Trophoblast cell (in vitro differentiated cells and primary cell): ENCODE data around the gene ZNF273.

ENCODE experiments used
- DNase-seq, 2 donors: peaks; one replicate each; pipeline ENCODE4 v3.0.0-alpha.2; 2016
- H2AFZ ChIP-seq: 2 replicates; pipeline ENCODE4 v1.6.1; 2013; ENCODE audit warnings: low read length, moderate library complexity, mild to moderate bottlenecking; ENCODE audit not compliant: insufficient read depth, poor library complexity
- H2AK5ac ChIP-seq: 2 replicates; pipeline ENCODE4 v1.6.1; 2013; ENCODE audit warnings: mild to moderate bottlenecking, low read length
- H2BK120ac ChIP-seq: 2 replicates; pipeline ENCODE4 v1.6.1; 2013; ENCODE audit warnings: low read length, mild to moderate bottlenecking, moderate library complexity; ENCODE audit not compliant: insufficient read depth, poor library complexity
- H2BK12ac ChIP-seq: 2 replicates; pipeline ENCODE4 v1.6.1; 2013; ENCODE audit warnings: mild to moderate bottlenecking, low read length, moderate library complexity
- H2BK5ac ChIP-seq: 2 replicates; pipeline ENCODE4 v1.6.1; 2013; ENCODE audit warnings: low read length, low read depth, moderate library complexity, mild to moderate bottlenecking; ENCODE audit not compliant: poor library complexity
- H3K14ac ChIP-seq: 2 replicates; pipeline ENCODE4 v1.6.1; 2013; ENCODE audit warnings: mild to moderate bottlenecking, low read length
- H3K18ac ChIP-seq: 2 replicates; pipeline ENCODE4 v1.6.1; 2013; ENCODE audit warnings: mild to moderate bottlenecking, low read length
- H3K23ac ChIP-seq: 2 replicates; pipeline ENCODE4 v1.6.1; 2013; ENCODE audit warnings: low read length
- H3K27ac ChIP-seq: 2 replicates; pipeline ENCODE4 v1.5.1; 2013; ENCODE audit warnings: low read depth, mild to moderate bottlenecking, inconsistent platforms, low read length, moderate library complexity
- H3K27me3 ChIP-seq: 2 replicates; pipeline ENCODE4 v1.6.1; 2013; ENCODE audit warnings: inconsistent platforms, mild to moderate bottlenecking, low read length, moderate library complexity; ENCODE audit not compliant: insufficient read depth
- H3K36me3 ChIP-seq, 2 experiments: 1 replicate in 1 of 2; 2 replicates in 1 of 2; pipeline ENCODE4 v1.6.1; 2013; ENCODE audit warnings: low read length in 2 of 2, mild to moderate bottlenecking in 2 of 2, moderate library complexity in 1 of 2; ENCODE audit not compliant: insufficient read depth in 2 of 2, control insufficient read depth in 1 of 2
- H3K4ac ChIP-seq: 2 replicates; pipeline ENCODE4 v1.6.1; 2013; ENCODE audit warnings: low read depth, mild to moderate bottlenecking, low read length, moderate library complexity
- H3K4me1 ChIP-seq, 2 experiments: 1 replicate in 1 of 2; 2 replicates in 1 of 2; pipeline ENCODE4 v1.6.1; 2013; ENCODE audit warnings: low read length in 2 of 2, mild to moderate bottlenecking in 2 of 2, moderate library complexity in 1 of 2; ENCODE audit not compliant: insufficient read depth in 2 of 2, control insufficient read depth in 1 of 2
- H3K4me2 ChIP-seq: 2 replicates; pipeline ENCODE4 v1.6.1; 2013; ENCODE audit warnings: inconsistent platforms, mild to moderate bottlenecking, low read length, moderate library complexity
- H3K4me3 ChIP-seq: 2 replicates; pipeline ENCODE4 v1.5.1; 2013; ENCODE audit warnings: mild to moderate bottlenecking, low read depth, low read length, inconsistent platforms
- H3K79me1 ChIP-seq: one replicate; pipeline ENCODE4 v1.6.1; 2013; ENCODE audit warnings: low read length
- H3K79me2 ChIP-seq: 2 replicates; pipeline ENCODE4 v1.6.1; 2013; ENCODE audit warnings: low read length, mild to moderate bottlenecking; ENCODE audit not compliant: control insufficient read depth, insufficient read depth, poor library complexity
- H3K9ac ChIP-seq: 2 replicates; pipeline ENCODE4 v1.6.1; 2013; ENCODE audit warnings: mild to moderate bottlenecking, low read length
- H3K9me3 ChIP-seq: 2 replicates; pipeline ENCODE4 v1.6.1; 2013; ENCODE audit warnings: low read depth, mild to moderate bottlenecking, control low read depth, inconsistent platforms, low read length; ENCODE audit not compliant: insufficient read depth
- H4K12ac ChIP-seq: 2 replicates; pipeline ENCODE4 v1.6.1; 2013; ENCODE audit warnings: low read depth, mild to moderate bottlenecking, low read length, moderate library complexity
- H4K8ac ChIP-seq: 2 replicates; pipeline ENCODE4 v1.6.1; 2013; ENCODE audit warnings: low read depth, mild to moderate bottlenecking, low read length, moderate library complexity
- H4K91ac ChIP-seq: one replicate; pipeline ENCODE4 v1.6.1; 2013; ENCODE audit warnings: low read depth, mild to moderate bottlenecking, low read length, moderate library complexity
- WGBS: extraction: QIAGEN DNeasy Blood & Tissue Kit; methylation state at CpG from one replicate; pipeline ENCODE4 v1.1.7; 2013; ENCODE audit warnings: missing lambda C conversion rate; ENCODE audit not compliant: insufficient read length, insufficient coverage; ENCODE audit errors: extremely low coverage; 5-methylcytosine and 5-hydroxymethylcytosine counted together

The ZNF273 gene

GRCh38 chr7:64877714-64878610 lies 25.1 kb upstream of the ZNF273 start:
- H3K36me3 ChIP-seq: no peaks in the 10 kb centered on the region
- no peak overlapping the region for H2AFZ ChIP-seq
- no peak overlapping the region for H2BK12ac ChIP-seq
- H3K27me3 ChIP-seq: no peaks in the 10 kb centered on the region
- no peak overlapping the region for H3K27ac ChIP-seq
- H2BK120ac ChIP-seq: no peak overlapping the region
- WGBS: no CpG with 5 or more reads among the region's 34 CpGs
- H3K9me3 ChIP-seq: peaks cover 58% of the 10 kb centered on the region
- H3K4me1 ChIP-seq: peaks cover 0 to 4% of the 10 kb centered on the region in 2 experiments
- H3K23ac ChIP-seq: no peak overlapping the region
- no peaks in the 10 kb centered on the region for H3K79me1 ChIP-seq
- H3K4me3 ChIP-seq: no peak overlapping the region
- H3K4me2 ChIP-seq: peak overlapping the region; percentile 57
- no peak overlapping the region for H2AK5ac ChIP-seq
- no peak overlapping the region for H4K12ac ChIP-seq
- H3K4ac ChIP-seq: no peak overlapping the region
- H4K8ac ChIP-seq: no peak overlapping the region
- no peak overlapping the region for H2BK5ac ChIP-seq
- no peak overlapping the region for H4K91ac ChIP-seq
- no peaks in the 10 kb centered on the region for H3K79me2 ChIP-seq
- H3K9ac ChIP-seq: no peak overlapping the region
- H3K18ac ChIP-seq: no peak overlapping the region
- no peak for DNase-seq
- no peak overlapping the region for H3K14ac ChIP-seq

DNA sequence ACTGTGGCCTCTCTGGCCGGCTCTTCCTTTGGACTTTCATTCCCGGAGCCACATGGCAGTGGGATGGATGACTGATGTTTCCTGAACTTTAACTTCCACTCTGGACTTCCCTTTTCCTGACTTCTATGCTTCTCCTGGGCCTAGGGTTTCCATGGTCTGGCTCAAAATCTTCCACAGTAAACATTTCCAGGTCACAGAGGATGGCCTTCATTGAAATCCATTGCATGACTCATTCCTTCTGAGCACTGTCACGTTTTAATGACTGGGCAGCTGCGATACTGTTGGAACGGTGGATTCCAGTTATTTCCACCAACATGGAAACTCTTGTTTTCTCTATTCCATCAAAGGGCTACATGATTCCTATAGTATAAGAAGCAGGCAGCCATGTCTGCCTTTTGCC lies 24.4 kb upstream of the ZNF273 start:
- Histone ChIP-seq H3K36me3 (no peaks in the 10 kb centered on the region), H3K4me1 (peaks cover 0 to 4% of the 10 kb centered on the region in 2 experiments), H2BK5ac (no peak overlapping the region), H3K18ac (no peak overlapping the region), H3K9me3 (peaks cover 60% of the 10 kb centered on the region), H3K4ac (no peak overlapping the region), H3K4me3 (no peak overlapping the region), H4K91ac (no peak overlapping the region), H2BK120ac (no peak overlapping the region), H3K14ac (no peak overlapping the region), H3K79me2 (no peaks in the 10 kb centered on the region), H2AK5ac (no peak overlapping the region), H3K23ac (no peak overlapping the region), H3K79me1 (no peaks in the 10 kb centered on the region), H3K9ac (no peak overlapping the region), H3K27ac (no peak overlapping the region), H4K8ac (no peak overlapping the region), H4K12ac (no peak overlapping the region), H2BK12ac (no peak overlapping the region), H3K4me2 (no peak overlapping the region), H3K27me3 (no peaks in the 10 kb centered on the region), H2AFZ (no peak overlapping the region)
- WGBS: no CpG with 5 or more reads among the region's 5 CpGs
- no peak for DNase-seq

DNA sequence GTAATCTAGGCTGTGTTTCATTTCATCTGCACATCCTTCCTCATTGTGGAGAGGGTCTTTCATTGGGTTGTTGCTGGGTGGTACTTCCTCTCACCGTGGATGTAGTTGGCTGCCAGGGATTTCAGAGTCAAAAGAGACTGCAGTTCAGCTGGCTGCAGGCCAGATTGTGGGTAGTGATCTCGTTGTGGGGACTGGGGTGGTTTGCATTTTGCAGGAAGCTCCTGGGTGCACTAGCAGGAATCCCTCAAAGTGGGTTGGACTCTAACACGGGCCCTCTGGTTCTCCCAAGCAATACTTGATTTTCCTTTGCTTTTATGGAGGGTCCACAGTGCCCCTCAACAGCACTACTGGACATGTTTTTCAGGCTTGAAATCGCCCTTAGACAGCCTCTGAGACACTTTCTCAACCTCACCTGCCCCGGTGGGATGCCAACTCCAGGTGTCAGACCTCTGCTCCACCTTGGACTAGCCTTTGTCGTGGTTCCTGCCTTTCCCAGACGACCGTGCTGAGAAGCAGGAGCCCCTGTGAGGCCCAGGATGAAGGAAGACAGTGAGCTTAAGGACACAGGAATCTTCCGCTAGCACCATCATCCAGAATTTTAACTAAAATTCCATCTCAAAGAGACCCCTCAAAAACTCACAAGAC lies 23.9 kb upstream of the ZNF273 start:
- H3K27ac ChIP-seq: no peak overlapping the region
- no peak overlapping the region for H2BK5ac ChIP-seq
- WGBS: no CpG with 5 or more reads among the region's 9 CpGs
- no peak overlapping the region for H4K91ac ChIP-seq
- no peak overlapping the region for H3K14ac ChIP-seq
- H3K79me2 ChIP-seq: no peaks in the 10 kb centered on the region
- H3K9me3 ChIP-seq: peaks cover 58% of the 10 kb centered on the region
- no peak overlapping the region for H3K23ac ChIP-seq
- no peak for DNase-seq
- H3K79me1 ChIP-seq: no peaks in the 10 kb centered on the region
- H3K36me3 ChIP-seq: no peaks in the 10 kb centered on the region
- no peak overlapping the region for H3K4me2 ChIP-seq
- H3K18ac ChIP-seq: no peak overlapping the region
- no peak overlapping the region for H3K9ac ChIP-seq
- no peak overlapping the region for H3K4ac ChIP-seq
- no peaks in the 10 kb centered on the region for H3K27me3 ChIP-seq
- H3K4me1 ChIP-seq: peaks cover 0 to 4% of the 10 kb centered on the region in 2 experiments
- H2BK120ac ChIP-seq: no peak overlapping the region
- H4K8ac ChIP-seq: no peak overlapping the region
- H2AFZ ChIP-seq: no peak overlapping the region
- no peak overlapping the region for H4K12ac ChIP-seq
- H3K4me3 ChIP-seq: no peak overlapping the region
- no peak overlapping the region for H2BK12ac ChIP-seq
- H2AK5ac ChIP-seq: no peak overlapping the region

GRCh38 chr7:64879800-64880199 lies 23.3 kb upstream of the ZNF273 start:
- no peak overlapping the region for H3K18ac ChIP-seq
- no peak overlapping the region for H3K14ac ChIP-seq
- H3K4me1 ChIP-seq: peaks cover 0 to 4% of the 10 kb centered on the region in 2 experiments
- no peak overlapping the region for H3K4me2 ChIP-seq
- H3K23ac ChIP-seq: no peak overlapping the region
- H2AK5ac ChIP-seq: no peak overlapping the region
- no peaks in the 10 kb centered on the region for H3K79me1 ChIP-seq
- H3K4me3 ChIP-seq: no peak overlapping the region
- H4K91ac ChIP-seq: no peak overlapping the region
- peaks cover 55% of the 10 kb centered on the region for H3K9me3 ChIP-seq
- no peaks in the 10 kb centered on the region for H3K36me3 ChIP-seq
- H2BK120ac ChIP-seq: no peak overlapping the region
- no peak overlapping the region for H3K9ac ChIP-seq
- H4K12ac ChIP-seq: no peak overlapping the region
- no peak overlapping the region for H3K4ac ChIP-seq
- no peak overlapping the region for H3K27ac ChIP-seq
- no peak overlapping the region for H4K8ac ChIP-seq
- no peak overlapping the region for H2BK5ac ChIP-seq
- DNase-seq: no peak
- no peak overlapping the region for H2AFZ ChIP-seq
- H3K79me2 ChIP-seq: no peaks in the 10 kb centered on the region
- no CpG with 5 or more reads among the region's 17 CpGs for WGBS
- no peak overlapping the region for H2BK12ac ChIP-seq
- no peaks in the 10 kb centered on the region for H3K27me3 ChIP-seq
